Natural killer cell (primary cell): ENCODE results near the gene TMEM59. TPM values are rescaled to one million over a fixed set of nuclear protein-coding genes. Genes with fewer than 3 reads are reported as not detected.

Experiments
- ATAC-seq, 3 donors: fragments of 150-1000 bp in 2 of 3; fragments of 200-7000 bp in 1 of 3; cut with Tn5 transposase; 1 replicate in 1 of 3; 2 replicates in 2 of 3; pipeline ENCODE4 v1.10.0; 2021; ENCODE audit warnings: mild to moderate bottlenecking in 2 of 3, moderate library complexity in 2 of 3
- DNase-seq, 2 donors: peaks; one replicate each; pipeline versions ENCODE4 v3.0.0 to v3.0.0-alpha.2; 2013 to 2021; ENCODE audit warnings: mixed read lengths in 1 of 2
- H3K27ac ChIP-seq: one replicate; pipeline ENCODE4 v1.5.1; 2013; ENCODE audit warnings: mild to moderate bottlenecking, low read length
- H3K27me3 ChIP-seq: one replicate; pipeline ENCODE4 v1.6.1; 2013; ENCODE audit warnings: low read length; ENCODE audit not compliant: control insufficient read depth, insufficient read depth
- H3K36me3 ChIP-seq: one replicate; pipeline ENCODE4 v1.6.1; 2013; ENCODE audit warnings: low read length; ENCODE audit not compliant: control insufficient read depth, insufficient read depth
- H3K4me1 ChIP-seq: one replicate; pipeline ENCODE4 v1.6.1; 2013; ENCODE audit warnings: low read length; ENCODE audit not compliant: control insufficient read depth, insufficient read depth
- H3K4me3 ChIP-seq: one replicate; pipeline ENCODE4 v1.5.1; 2013; ENCODE audit warnings: low read length
- H3K9me3 ChIP-seq: one replicate; pipeline ENCODE4 v1.6.1; 2013; ENCODE audit warnings: low read length; ENCODE audit not compliant: control insufficient read depth, insufficient read depth
- H3K27ac Mint-ChIP-seq, 2 donors: one replicate each; pipeline ENCODE4 v1.8.0; 2022; ENCODE audit warnings: mild to moderate bottlenecking in 2 of 2, mixed read lengths in 2 of 2, moderate library complexity in 1 of 2
- H3K27me3 Mint-ChIP-seq, 2 donors: one replicate each; pipeline ENCODE4 v1.8.0; 2022; ENCODE audit warnings: low read depth in 2 of 2, mixed read lengths in 2 of 2
- H3K36me3 Mint-ChIP-seq: one replicate; pipeline ENCODE4 v1.8.0; 2022; ENCODE audit warnings: mixed read lengths
- H3K4me1 Mint-ChIP-seq, 2 donors: one replicate each; pipeline ENCODE4 v1.8.0; 2022; ENCODE audit warnings: mixed read lengths in 2 of 2
- H3K4me3 Mint-ChIP-seq: one replicate; pipeline ENCODE4 v1.8.0; 2022; ENCODE audit warnings: mild to moderate bottlenecking, moderate library complexity, mixed read lengths
- H3K9me3 Mint-ChIP-seq, 2 donors: one replicate each; pipeline ENCODE4 v1.8.0; 2022; ENCODE audit warnings: mixed read lengths in 2 of 2
- CTCF ChIP-seq: fragments of 200-600 bp; IDR thresholded peaks from one replicate; pipeline ENCODE4 v1.8.0; 2022; ENCODE audit warnings: antibody characterized with exemption
- WGBS: methylation state at CpG from one replicate; pipeline ENCODE4 v1.1.7; 2013; ENCODE audit warnings: missing lambda C conversion rate; ENCODE audit not compliant: insufficient coverage; 5-methylcytosine and 5-hydroxymethylcytosine counted together
- intact Hi-C: fragments of 100-400 bp; cut with micrococcal nuclease; formaldehyde crosslinking; loops from one replicate; pipeline ENCODE4 v1.14.2; 2022
- total RNA-seq, 4 donors: library from RNA; stranded (reverse); fragments of 120-200 nt in 1 of 4; gene quantifications; one replicate each; pipeline versions ENCODE4 v1.2.3 to v1.2.4, GENCODE V29; 2013 to 2022

Gene TMEM59
- total RNA-seq, 3 donors from 2014 or later (not counting 1 experiment from before 2014, with no cell fraction given) = 187 to 202 (median 199) TPM

GRCh38 chr1:53982034-53982762, 70.8 kb downstream of the TMEM59 start:
- DNase-seq = no peak
- Mint-ChIP-seq H3K9me3 (no peaks in the 10 kb centered on the region), H3K27me3 (peaks cover 0 to 9% of the 10 kb centered on the region in 2 donors), H3K4me1 (no peaks in the 10 kb centered on the region), H3K4me3 (no peak overlapping the region), H3K27ac (no peak overlapping the region), H3K36me3 (no peaks in the 10 kb centered on the region)
- Histone ChIP-seq H3K4me1 (peaks cover 2% of the 10 kb centered on the region), H3K27ac (no peak overlapping the region), H3K4me3 (no peak overlapping the region), H3K27me3 (no peaks in the 10 kb centered on the region), H3K9me3 (no peaks in the 10 kb centered on the region), H3K36me3 (no peaks in the 10 kb centered on the region)
- intact Hi-C loops = no loop called here
- no peak for TF ChIP-seq CTCF
- no peak for ATAC-seq
- WGBS = 51% methylated on average over 20 of the region's 20 CpGs

- ATAC-seq (no peak), DNase-seq (no peak)
- H3K9me3 ChIP-seq = no peaks in the 10 kb centered on the region
- peaks cover 2% of the 10 kb centered on the region for H3K4me1 ChIP-seq
- Mint-ChIP-seq H3K4me3 (no peak overlapping the region), H3K4me1 (no peaks in the 10 kb centered on the region), H3K36me3 (no peaks in the 10 kb centered on the region), H3K27ac (no peak overlapping the region), H3K27me3 (peaks cover 0 to 9% of the 10 kb centered on the region in 2 donors), H3K9me3 (no peaks in the 10 kb centered on the region)
- no peaks in the 10 kb centered on the region for H3K36me3 ChIP-seq
- H3K4me3 ChIP-seq = no peak overlapping the region
- intact Hi-C loops = no loop called here
- H3K27ac ChIP-seq = no peak overlapping the region
- no peak for TF ChIP-seq CTCF
- WGBS = 98% methylated on average over 5 of the region's 6 CpGs
- no peaks in the 10 kb centered on the region for H3K27me3 ChIP-seq
These were observed 71.8 kb downstream of the TMEM59 start for GRCh38 chr1:53981220-53981619.

- DNase-seq = no peak
- no peaks in the 10 kb centered on the region for H3K9me3 Mint-ChIP-seq
- no peaks in the 10 kb centered on the region for H3K36me3 ChIP-seq
- peaks cover 2% of the 10 kb centered on the region for H3K4me1 ChIP-seq
- no peak for ATAC-seq
- no peak for TF ChIP-seq CTCF
- no peaks in the 10 kb centered on the region for H3K27me3 ChIP-seq
- 87% methylated on average over 13 of the region's 13 CpGs for WGBS
- no peak overlapping the region for H3K4me3 ChIP-seq
- intact Hi-C loops = no loop called here
- no peaks in the 10 kb centered on the region for H3K4me1 Mint-ChIP-seq
- no peaks in the 10 kb centered on the region for H3K36me3 Mint-ChIP-seq
- no peaks in the 10 kb centered on the region for H3K9me3 ChIP-seq
- H3K27ac Mint-ChIP-seq = no peak overlapping the region
- H3K4me3 Mint-ChIP-seq = no peak overlapping the region
- peaks cover 0 to 9% of the 10 kb centered on the region in 2 donors for H3K27me3 Mint-ChIP-seq
- no peak overlapping the region for H3K27ac ChIP-seq
These were observed 73.1 kb downstream of the TMEM59 start for GRCh38 chr1:53979712-53980450.

Other genes with a start within 250 kb of the TMEM59 start
- gene NDC1, start 214.9 kb downstream of the TMEM59 start, total RNA-seq = 1 to 10 TPM; 4.3 to 6.3 (median 5.2) TPM
- gene YIPF1, start 163.4 kb downstream of the TMEM59 start, total RNA-seq = 10 to 100 TPM; 13.2 to 20.8 (median 18.0) TPM
- not detected for gene DIO1, start 159.0 kb downstream of the TMEM59 start, total RNA-seq
- 10 to 100 TPM; 41.5 to 54.6 (median 41.6) TPM for gene IFT25, start 107.5 kb downstream of the TMEM59 start, total RNA-seq
- 10 to 100 TPM in 2 of 3 donors, 1 to 10 TPM in 1; 8.9 to 11.1 (median 10.0) TPM for gene LRRC42, start 106.9 kb downstream of the TMEM59 start, total RNA-seq
- gene LDLRAD1, start 35.0 kb downstream of the TMEM59 start, total RNA-seq = not detected
- gene TCEANC2, start 404 bp upstream of the TMEM59 start, total RNA-seq = 1 to 10 TPM; 5.1 to 9.5 (median 7.3) TPM
- under 1 TPM in 1 of 3 donors, not detected in 2; 0.30 TPM for gene CDCP2, start 99.8 kb upstream of the TMEM59 start, total RNA-seq
- 1 to 10 TPM; 5.6 to 6.7 (median 6.2) TPM for gene CYB5RL, start 146.8 kb upstream of the TMEM59 start, total RNA-seq
- gene MRPL37, start 147.0 kb upstream of the TMEM59 start, total RNA-seq = 10 to 100 TPM; 23.0 to 31.9 (median 28.8) TPM